A673 (cell line): ENCODE measurements around the gene FLYWCH1. TPM values are rescaled to one million over a fixed set of nuclear protein-coding genes. Genes with fewer than 3 reads are reported as not detected.

ENCODE experiments used
- BruUV-seq: library from RNA; stranded (reverse); fragments of 400-500 nt; replicated peaks from 2 replicates; lab custom pipeline; 2021; lab: Mats Ljungman, UMichigan
- CTCF ChIA-PET: fragments of 300-600 bp; sonication (Branson Sonifier 250); formaldehyde crosslinking; loops from one replicate; lab custom pipeline; 2022; ENCODE audit warnings: antibody characterized with exemption; lab: Charles Lee
- POLR2A ChIA-PET: fragments of 300-600 bp; sonication (Branson Sonifier 250); formaldehyde crosslinking; loops from one replicate; lab custom pipeline; 2022; ENCODE audit warnings: antibody characterized with exemption; ENCODE audit not compliant: low non-redundant PET; lab: Charles Lee
- DNase-seq: peaks from one replicate; pipeline ENCODE4 v3.0.0-alpha.2; 2015; ENCODE audit warnings: low spot score
- H3K27ac ChIP-seq: fragments of 200-600 bp; sonication (generic); 2 replicates; pipeline ENCODE4 v1.5.1; 2016; ENCODE audit warnings: mixed run types, low read depth, mild to moderate bottlenecking, mixed read lengths, antibody characterized with exemption, low read length; ENCODE audit not compliant: poor library complexity, severe bottlenecking
- H3K27me3 ChIP-seq: fragments of 200-600 bp; sonication (generic); replicated peaks from 2 replicates; pipeline ENCODE4 v1.6.1; 2017; ENCODE audit warnings: mixed run types, low read depth, mild to moderate bottlenecking, mixed read lengths, antibody characterized with exemption, low read length; ENCODE audit not compliant: insufficient read depth, poor library complexity
- H3K36me3 ChIP-seq: fragments of 200-600 bp; sonication (generic); 2 replicates; pipeline ENCODE4 v1.6.1; 2016; ENCODE audit warnings: mixed run types, mild to moderate bottlenecking, mixed read lengths, antibody characterized with exemption, low read length; ENCODE audit not compliant: insufficient read depth, poor library complexity, severe bottlenecking
- H3K4me1 ChIP-seq: fragments of 200-600 bp; sonication (generic); 2 replicates; pipeline ENCODE4 v1.6.1; 2017; ENCODE audit warnings: mixed run types, mild to moderate bottlenecking, mixed read lengths, antibody characterized with exemption, low read length; ENCODE audit not compliant: insufficient read depth, poor library complexity, severe bottlenecking
- H3K4me3 ChIP-seq: fragments of 200-600 bp; sonication (generic); 2 replicates; pipeline ENCODE4 v1.5.1; 2016; ENCODE audit warnings: low read depth, mixed run types, mild to moderate bottlenecking, mixed read lengths, low read length; ENCODE audit not compliant: poor library complexity, severe bottlenecking
- H3K9me3 ChIP-seq: fragments of 200-600 bp; sonication (generic); 2 replicates; pipeline ENCODE4 v1.6.1; 2016; ENCODE audit warnings: mixed run types, low read depth, mild to moderate bottlenecking, mixed read lengths, antibody characterized with exemption, low read length; ENCODE audit not compliant: poor library complexity, severe bottlenecking
- EZH2 ChIP-seq: fragments of 200-600 bp; sonication (generic); IDR thresholded peaks from 2 replicates; pipeline ENCODE4 v1.6.1; 2017; ENCODE audit warnings: borderline replicate concordance, low read depth, mild to moderate bottlenecking, mixed read lengths, antibody characterized with exemption, low read length; ENCODE audit not compliant: poor library complexity, severe bottlenecking
- intact Hi-C: fragments of 100-400 bp; cut with micrococcal nuclease; formaldehyde crosslinking; loops from one replicate; pipeline ENCODE4 v1.10.0; 2022; ENCODE audit not compliant: unreplicated experiment
- total RNA-seq: library from RNA; stranded (reverse); gene quantifications from 2 replicates; pipeline ENCODE4 v1.2.3, GENCODE V29; 2021
- TF ChIP-seq, protein P1 (sequence below): fragments of 300-800, 200-600 bp; sonication (generic); conservative IDR thresholded peaks from 2 replicates; pipeline ENCODE4 v1.5.1; 2017; ENCODE audit warnings: low read depth, mild to moderate bottlenecking, antibody characterized with exemption, low read length, moderate library complexity, mixed read lengths

Gene FLYWCH1
- total RNA-seq, 1 experiment from 2014 or later, result 46.8 TPM

DNA sequence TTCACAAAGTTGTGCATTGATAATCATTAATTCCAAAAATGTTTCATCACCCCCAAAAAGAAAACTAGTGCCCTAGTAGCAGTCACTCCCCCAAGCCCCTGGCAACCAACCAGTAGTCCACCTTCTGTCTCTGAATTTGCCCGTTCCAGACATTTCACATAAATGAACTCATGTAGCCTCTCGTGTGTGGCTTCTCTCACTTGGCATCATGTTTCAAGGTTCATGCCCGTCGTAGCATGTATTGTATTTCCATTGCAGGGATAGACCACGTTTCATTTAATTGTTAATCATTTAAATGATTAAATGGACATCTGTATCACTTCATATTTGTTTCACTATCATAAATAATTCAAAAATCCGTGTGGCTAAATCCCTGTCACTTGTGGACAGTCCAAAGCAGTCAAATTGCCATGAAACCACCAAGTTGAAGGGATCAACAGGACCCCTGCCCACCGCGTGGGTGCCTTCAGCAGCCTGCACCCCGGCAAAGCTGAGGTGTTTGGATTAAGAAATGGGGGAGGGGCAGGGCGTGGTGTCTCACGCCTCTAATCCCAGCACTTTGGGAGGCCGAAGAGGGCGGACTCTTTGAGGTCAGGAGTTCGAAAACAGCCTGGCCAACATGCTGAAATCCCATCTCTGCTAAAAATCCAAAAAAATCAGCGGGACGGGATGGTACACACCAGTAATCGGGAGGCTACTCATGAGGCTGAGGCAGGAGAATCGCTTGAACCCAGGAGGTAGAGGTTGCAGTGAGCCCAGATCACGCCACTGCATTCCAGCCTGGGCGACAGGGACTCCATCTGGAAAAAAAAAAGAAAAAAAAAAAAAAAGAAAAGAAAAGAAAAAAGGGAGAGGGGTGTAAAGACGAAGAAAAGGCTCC lies 37.5 kb upstream of the FLYWCH1 start:
- CTCF ChIA-PET, result interaction anchor here (0.6 kb wide), 1 partner anchor 39 kb away, joined by 7 read pairs; no protein-coding TSS in a partner anchor
- TF ChIP-seq, protein P1, sequence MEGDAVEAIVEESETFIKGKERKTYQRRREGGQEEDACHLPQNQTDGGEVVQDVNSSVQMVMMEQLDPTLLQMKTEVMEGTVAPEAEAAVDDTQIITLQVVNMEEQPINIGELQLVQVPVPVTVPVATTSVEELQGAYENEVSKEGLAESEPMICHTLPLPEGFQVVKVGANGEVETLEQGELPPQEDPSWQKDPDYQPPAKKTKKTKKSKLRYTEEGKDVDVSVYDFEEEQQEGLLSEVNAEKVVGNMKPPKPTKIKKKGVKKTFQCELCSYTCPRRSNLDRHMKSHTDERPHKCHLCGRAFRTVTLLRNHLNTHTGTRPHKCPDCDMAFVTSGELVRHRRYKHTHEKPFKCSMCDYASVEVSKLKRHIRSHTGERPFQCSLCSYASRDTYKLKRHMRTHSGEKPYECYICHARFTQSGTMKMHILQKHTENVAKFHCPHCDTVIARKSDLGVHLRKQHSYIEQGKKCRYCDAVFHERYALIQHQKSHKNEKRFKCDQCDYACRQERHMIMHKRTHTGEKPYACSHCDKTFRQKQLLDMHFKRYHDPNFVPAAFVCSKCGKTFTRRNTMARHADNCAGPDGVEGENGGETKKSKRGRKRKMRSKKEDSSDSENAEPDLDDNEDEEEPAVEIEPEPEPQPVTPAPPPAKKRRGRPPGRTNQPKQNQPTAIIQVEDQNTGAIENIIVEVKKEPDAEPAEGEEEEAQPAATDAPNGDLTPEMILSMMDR, result no peak
- TF ChIP-seq EZH2, result no peak
- Histone ChIP-seq H3K27ac (no peak overlapping the region), H3K27me3 (no peaks in the 10 kb centered on the region), H3K9me3 (no peaks in the 10 kb centered on the region), H3K4me1 (no peaks in the 10 kb centered on the region), H3K36me3 (no peaks in the 10 kb centered on the region), H3K4me3 (no peak overlapping the region)
- intact Hi-C loops, result loop anchor here (2.0 kb wide), 1 partner anchor 45 kb away; no protein-coding TSS in a partner anchor
- no peak for DNase-seq
- POLR2A ChIA-PET, result no interaction called here
- BruUV-seq, result no TSS peak

DNA sequence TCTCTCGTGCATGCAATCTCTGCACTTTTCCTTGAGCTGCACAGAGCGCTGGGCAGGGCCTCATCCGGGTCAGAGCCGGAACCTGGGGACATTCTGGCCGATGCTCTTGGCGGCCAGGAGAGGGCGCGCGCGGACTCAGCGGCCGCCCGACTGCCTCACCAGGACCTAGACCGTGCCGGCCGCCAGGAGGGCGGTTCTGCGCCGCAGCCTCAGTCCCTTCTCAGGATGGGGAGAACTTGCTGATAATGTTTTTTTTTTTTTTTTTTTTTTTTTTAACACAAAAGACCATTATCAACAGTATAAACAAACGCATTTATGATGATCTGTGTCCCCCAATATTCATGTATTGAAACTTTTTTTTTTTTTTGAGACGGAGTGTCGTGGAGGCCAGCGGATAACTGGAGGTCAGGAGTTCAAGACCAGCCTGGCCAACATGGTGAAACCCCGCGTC lies 36.8 kb upstream of the FLYWCH1 start:
- no peaks in the 10 kb centered on the region for H3K9me3 ChIP-seq
- ChIA-PET CTCF (interaction anchor here (0.6 kb wide), 1 partner anchor 38 kb away, joined by 7 read pairs; no protein-coding TSS in a partner anchor), POLR2A (no interaction called here)
- no peaks in the 10 kb centered on the region for H3K4me1 ChIP-seq
- H3K27me3 ChIP-seq, result no peaks in the 10 kb centered on the region
- no peaks in the 10 kb centered on the region for H3K36me3 ChIP-seq
- intact Hi-C loops, result loop anchor here (2.0 kb wide), 1 partner anchor 44 kb away; no protein-coding TSS in a partner anchor
- no TSS peak for BruUV-seq
- no peak overlapping the region for H3K4me3 ChIP-seq
- DNase-seq, result peak; percentile 83
- TF ChIP-seq, protein P1, result peak; percentile 95
- TF ChIP-seq EZH2, result no peak
- H3K27ac ChIP-seq, result no peak overlapping the region

DNA sequence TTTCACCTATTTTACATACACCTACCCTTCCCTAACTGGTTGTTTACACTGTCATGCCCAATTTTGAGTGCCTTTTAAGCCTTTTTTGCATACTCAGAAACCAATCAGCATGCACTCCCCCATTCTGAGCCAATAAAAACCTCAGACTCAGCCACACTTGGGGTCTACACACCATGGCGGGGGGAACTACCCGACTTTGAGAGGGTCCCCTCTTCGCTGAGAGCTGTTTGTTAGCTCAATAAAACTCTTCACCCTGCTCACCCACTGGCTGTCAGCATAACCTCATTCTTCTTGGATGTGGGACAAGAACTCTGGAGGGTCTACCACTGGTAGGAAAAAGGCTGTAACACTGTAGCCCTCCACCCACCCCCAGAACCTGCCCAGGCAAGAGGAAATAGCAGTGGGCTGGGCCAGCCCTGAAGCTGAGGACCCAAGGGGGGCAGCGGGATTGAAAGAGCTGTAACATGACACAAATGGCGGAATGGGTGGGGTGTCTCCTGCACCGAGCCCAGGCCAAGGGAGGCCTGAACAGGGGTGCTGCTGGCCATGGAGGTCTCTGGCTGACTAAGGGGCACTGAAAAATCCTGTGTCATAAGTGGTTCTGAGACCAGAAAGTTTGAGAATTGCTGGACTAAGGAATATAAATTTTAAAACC lies 31.8 kb upstream of the FLYWCH1 start:
- no peaks in the 10 kb centered on the region for H3K9me3 ChIP-seq
- ChIA-PET CTCF (interaction anchor here (0.6 kb wide), 1 partner anchor 91 kb away, joined by 4 read pairs; no protein-coding TSS in a partner anchor), POLR2A (no interaction called here)
- H3K27ac ChIP-seq, result no peak overlapping the region
- no peak overlapping the region for H3K4me3 ChIP-seq
- peaks cover 6% of the 10 kb centered on the region for H3K4me1 ChIP-seq
- BruUV-seq, result no TSS peak
- DNase-seq, result no peak
- H3K27me3 ChIP-seq, result no peaks in the 10 kb centered on the region
- intact Hi-C loops, result no loop called here
- no peaks in the 10 kb centered on the region for H3K36me3 ChIP-seq
- TF ChIP-seq, protein P1, result no peak
- no peak for TF ChIP-seq EZH2
